HCT116 (cell line): ENCODE data around the gene ZMYND19. TPM values are rescaled to one million over a fixed set of nuclear protein-coding genes. Genes with fewer than 3 reads are reported as not detected.

Experiments
- ATAC-seq: fragments of 200-7000 bp; cut with Tn5 transposase; 2 replicates; pipeline ENCODE4 v1.9.1; 2020; ENCODE audit warnings: mild to moderate bottlenecking, moderate library complexity
- BruUV-seq: library from RNA; stranded (reverse); fragments of 400-500 nt; replicated peaks from 2 replicates; lab custom pipeline; 2021; lab: Mats Ljungman, UMichigan
- CTCF ChIA-PET: fragments of 300-600 bp; sonication (Branson Sonifier 250); formaldehyde crosslinking; loops from one replicate; lab custom pipeline; 2021; ENCODE audit warnings: antibody characterized with exemption; lab: Charles Lee
- POLR2A ChIA-PET: fragments of 300-600, 350-600 bp; sonication (Branson Sonifier 250); formaldehyde crosslinking; loops from one replicate; lab custom pipeline; 2021; ENCODE audit warnings: antibody characterized with exemption; lab: Charles Lee
- RAD21 ChIA-PET, 2 experiments: fragments of 300-600 bp; sonication (Branson Sonifier 250); formaldehyde crosslinking; loops; one replicate each; lab custom pipeline; 2023; ENCODE audit warnings: low total read pairs in 2 of 2; ENCODE audit not compliant: uncharacterized antibody in 2 of 2, unreplicated experiment in 2 of 2, low non-redundant PET in 1 of 2; lab: Charles Lee
- DNase-seq: peaks from one replicate; pipeline ENCODE4 v3.0.0-alpha.2; 2010; ENCODE audit warnings: low read depth, low spot score
- H2AFZ ChIP-seq: fragments of 200-600 bp; shearing (Covaris generic), sonication (generic); 2 replicates; pipeline ENCODE4 v1.6.1; 2017; ENCODE audit warnings: low read depth, mixed run types, mixed read lengths, antibody characterized with exemption, low read length; ENCODE audit not compliant: poor library complexity, severe bottlenecking
- H3K27ac ChIP-seq: 2 replicates; pipeline ENCODE4 v1.5.1; 2012; ENCODE audit warnings: low read depth, low read length
- H3K27me3 ChIP-seq: fragments of 200-600 bp; sonication (generic); 2 replicates; pipeline ENCODE4 v1.6.1; 2016; ENCODE audit warnings: mixed run types, low read length, mixed read lengths; ENCODE audit not compliant: insufficient read depth
- H3K36me3 ChIP-seq, 2 experiments: fragments of 200-500 bp in 1 of 2; fragments of 200-600 bp in 1 of 2; sonication (Bioruptor generic) in 1 of 2; sonication (generic) in 1 of 2; 2 replicates each; pipeline versions ENCODE4 v1.5.1 to v1.6.1; 2014 to 2016; ENCODE audit warnings: low read length in 2 of 2, inconsistent platforms in 1 of 2, mixed read lengths in 1 of 2, mixed run types in 1 of 2; ENCODE audit not compliant: insufficient read depth in 2 of 2, control insufficient read depth in 1 of 2
- H3K4me1 ChIP-seq, 2 experiments: fragments of 200-600 bp in 1 of 2; sonication (generic) in 1 of 2; 2 replicates each; pipeline versions ENCODE4 v1.5.1 to v1.6.1; 2012 to 2017; ENCODE audit warnings: low read length in 2 of 2, inconsistent platforms in 1 of 2, mild to moderate bottlenecking in 1 of 2, mixed read lengths in 1 of 2, mixed run types in 1 of 2, moderate library complexity in 1 of 2; ENCODE audit not compliant: insufficient read depth in 2 of 2, control insufficient read depth in 1 of 2
- H3K4me2 ChIP-seq: fragments of 200-600 bp; sonication (generic); 2 replicates; pipeline ENCODE4 v1.6.1; 2017; ENCODE audit warnings: mixed run types, low read length, mixed read lengths
- H3K4me3 ChIP-seq, 2 experiments: fragments of 200-600 bp in 1 of 2; sonication (generic) in 1 of 2; replicated peaks in 1 of 2; 2 replicates each; pipeline ENCODE4 v1.5.1; 2011 to 2016; ENCODE audit warnings: low read length in 2 of 2, control low read depth in 1 of 2, low read depth in 1 of 2, mild to moderate bottlenecking in 1 of 2, mixed read lengths in 1 of 2, mixed run types in 1 of 2
- H3K79me2 ChIP-seq: fragments of 200-600 bp; sonication (generic); 2 replicates; pipeline ENCODE4 v1.6.1; 2017; ENCODE audit warnings: mild to moderate bottlenecking, mixed run types, low read length, moderate library complexity, mixed read lengths; ENCODE audit not compliant: insufficient read depth
- H3K9ac ChIP-seq: fragments of 200-600 bp; sonication (generic); 2 replicates; pipeline ENCODE4 v1.6.1; 2016; ENCODE audit warnings: low read length, mixed read lengths
- H3K9me2 ChIP-seq: fragments of 200-600 bp; sonication (generic), shearing (Covaris generic); 2 replicates; pipeline ENCODE4 v1.6.1; 2017; ENCODE audit warnings: mixed run types, mild to moderate bottlenecking, moderate library complexity; ENCODE audit not compliant: insufficient read depth
- H3K9me3 ChIP-seq, 2 experiments: fragments of 200-500 bp in 1 of 2; fragments of 200-600 bp in 1 of 2; sonication (Bioruptor generic) in 1 of 2; sonication (generic) in 1 of 2; 2 replicates each; pipeline ENCODE4 v1.6.1; 2014 to 2017; ENCODE audit warnings: low read length in 2 of 2, mixed read lengths in 2 of 2, inconsistent platforms in 1 of 2, low read depth in 1 of 2, mild to moderate bottlenecking in 1 of 2, mixed run types in 1 of 2, moderate library complexity in 1 of 2; ENCODE audit not compliant: control insufficient read depth in 1 of 2, insufficient read depth in 1 of 2
- H4K20me1 ChIP-seq: fragments of 200-600 bp; sonication (generic), shearing (Covaris generic); 2 replicates; pipeline ENCODE4 v1.6.1; 2017; ENCODE audit warnings: mixed run types, mild to moderate bottlenecking, moderate library complexity; ENCODE audit not compliant: insufficient read depth
- CEBPB ChIP-seq: IDR thresholded peaks from 2 replicates; pipeline ENCODE4 v1.6.1; 2012; ENCODE audit warnings: low read depth
- EZH2 ChIP-seq: fragments of 200-600 bp; sonication (generic); IDR thresholded peaks from 2 replicates; pipeline ENCODE4 v1.6.1; 2017; ENCODE audit warnings: antibody characterized with exemption, mixed run types
- EZH2phosphoT487 ChIP-seq: fragments of 200-600 bp; IDR thresholded peaks from 2 replicates; pipeline ENCODE4 v1.6.1; 2018; ENCODE audit warnings: antibody characterized with exemption, borderline replicate concordance
- MAX ChIP-seq: IDR thresholded peaks from 2 replicates; pipeline ENCODE4 v1.6.1; 2012
- POLR2A ChIP-seq: IDR thresholded peaks from 2 replicates; pipeline ENCODE4 v1.7.0; 2011; ENCODE audit warnings: borderline replicate concordance; ENCODE audit not compliant: insufficient read depth, insufficient read length; ENCODE audit errors: extremely low read depth
- RAD21 ChIP-seq: IDR thresholded peaks from 2 replicates; pipeline ENCODE4 v1.6.1; 2012; ENCODE audit warnings: low read depth, mild to moderate bottlenecking
- SP1 ChIP-seq: IDR thresholded peaks from 2 replicates; pipeline ENCODE4 v1.6.1; 2012; ENCODE audit warnings: low read depth
- TCF7L2 ChIP-seq: IDR thresholded peaks from 2 replicates; pipeline ENCODE4 v1.7.0; 2011; ENCODE audit warnings: borderline replicate concordance, inconsistent platforms; ENCODE audit not compliant: insufficient read depth, insufficient read length; ENCODE audit errors: extremely low read depth
- ZNF274 ChIP-seq: fragments of 200-500 bp; sonication (Bioruptor generic); IDR thresholded peaks from 2 replicates; pipeline ENCODE4 v1.6.1; 2014; ENCODE audit warnings: mild to moderate bottlenecking, low read depth, low read length, inconsistent platforms
- intact Hi-C: fragments of 100-400 bp; cut with micrococcal nuclease; formaldehyde crosslinking; loops from 2 replicates; pipeline ENCODE4 v1.10.0; 2022
- total RNA-seq: library from RNA; stranded (reverse); gene quantifications from one replicate; pipeline ENCODE4 v1.2.1, GENCODE V29; 2021; ENCODE audit not compliant: unreplicated experiment
- TF ChIP-seq, protein P1 (sequence below), 3 experiments: fragments of 200-600 bp in 1 of 3; sonication (generic) in 1 of 3; IDR thresholded peaks in 2 of 3; conservative IDR thresholded peaks in 1 of 3; 2 replicates each; pipeline ENCODE4 v1.5.1; 2012 to 2017; ENCODE audit warnings: low read depth in 2 of 3, low read length in 2 of 3, antibody characterized with exemption in 1 of 3, borderline replicate concordance in 1 of 3, control low read depth in 1 of 3, mild to moderate bottlenecking in 1 of 3, mixed read lengths in 1 of 3, mixed run types in 1 of 3, moderate library complexity in 1 of 3; ENCODE audit not compliant: insufficient read depth in 1 of 3

The ZMYND19 gene
- total RNA-seq, 1 experiment from 2014 or later, result 57.4 TPM

DNA sequence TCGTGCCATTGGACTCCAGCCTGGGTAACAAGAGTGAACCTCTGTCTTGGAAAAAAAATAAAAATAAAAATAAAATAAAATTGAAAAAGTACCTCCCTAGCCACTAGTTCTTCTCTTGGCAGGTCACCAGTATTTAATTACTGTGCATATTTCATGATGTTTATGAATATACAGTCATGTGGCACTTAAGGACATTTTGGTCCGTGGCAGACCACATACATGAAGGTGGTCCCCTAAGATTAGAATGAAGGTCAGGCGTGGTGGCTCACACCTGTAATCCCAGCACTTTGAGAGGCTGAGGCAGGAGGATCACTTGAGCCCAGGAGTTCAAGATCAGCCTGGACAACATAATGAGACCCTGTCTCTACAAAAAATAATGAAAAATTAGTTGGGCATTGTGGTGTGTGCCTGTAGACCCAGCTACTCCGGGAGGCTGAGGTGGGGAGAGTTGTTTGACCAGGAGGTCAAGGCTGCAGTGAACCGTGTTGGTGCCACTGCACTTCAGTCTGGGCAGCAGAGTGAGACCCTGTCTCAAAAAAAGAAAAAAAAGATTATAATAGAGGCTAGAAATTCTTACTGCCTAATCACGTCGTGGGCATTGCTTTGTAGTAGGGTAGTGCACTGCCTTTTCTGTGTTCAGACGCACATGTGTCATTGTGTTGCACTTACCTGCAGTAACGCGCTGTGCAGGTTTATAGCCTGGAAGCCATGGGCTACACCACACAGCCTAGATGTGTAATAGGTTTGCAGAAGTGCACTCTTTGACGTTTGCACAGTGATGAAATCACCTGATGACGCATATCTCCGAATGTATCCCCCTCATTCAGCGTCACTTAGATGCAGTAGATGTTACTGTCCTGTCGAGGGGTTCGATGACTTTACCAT, 41.3 kb upstream of the ZMYND19 start:
- BruUV-seq, result no TSS peak
- no peak for TF ChIP-seq RAD21
- TF ChIP-seq TCF7L2, result no peak
- no peak for TF ChIP-seq POLR2A
- no peak for TF ChIP-seq CEBPB
- TF ChIP-seq EZH2, result no peak
- TF ChIP-seq MAX, result no peak
- TF ChIP-seq, protein P1, sequence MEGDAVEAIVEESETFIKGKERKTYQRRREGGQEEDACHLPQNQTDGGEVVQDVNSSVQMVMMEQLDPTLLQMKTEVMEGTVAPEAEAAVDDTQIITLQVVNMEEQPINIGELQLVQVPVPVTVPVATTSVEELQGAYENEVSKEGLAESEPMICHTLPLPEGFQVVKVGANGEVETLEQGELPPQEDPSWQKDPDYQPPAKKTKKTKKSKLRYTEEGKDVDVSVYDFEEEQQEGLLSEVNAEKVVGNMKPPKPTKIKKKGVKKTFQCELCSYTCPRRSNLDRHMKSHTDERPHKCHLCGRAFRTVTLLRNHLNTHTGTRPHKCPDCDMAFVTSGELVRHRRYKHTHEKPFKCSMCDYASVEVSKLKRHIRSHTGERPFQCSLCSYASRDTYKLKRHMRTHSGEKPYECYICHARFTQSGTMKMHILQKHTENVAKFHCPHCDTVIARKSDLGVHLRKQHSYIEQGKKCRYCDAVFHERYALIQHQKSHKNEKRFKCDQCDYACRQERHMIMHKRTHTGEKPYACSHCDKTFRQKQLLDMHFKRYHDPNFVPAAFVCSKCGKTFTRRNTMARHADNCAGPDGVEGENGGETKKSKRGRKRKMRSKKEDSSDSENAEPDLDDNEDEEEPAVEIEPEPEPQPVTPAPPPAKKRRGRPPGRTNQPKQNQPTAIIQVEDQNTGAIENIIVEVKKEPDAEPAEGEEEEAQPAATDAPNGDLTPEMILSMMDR (IDR thresholded peaks at IDR 0.05 in 2 of 3, conservative IDR thresholded peaks at IDR 0.05 in 1 of 3; ENCODE audit: borderline replicate concordance in 1 of 3, insufficient read depth in 1 of 3, low read depth in 2 of 3, low read length in 2 of 3), result no peak
- no peak for TF ChIP-seq EZH2phosphoT487
- no peak for TF ChIP-seq ZNF274
- no peak for TF ChIP-seq SP1
- no peaks in the 10 kb centered on the region for H3K4me1 ChIP-seq
- H2AFZ ChIP-seq, result no peak overlapping the region
- H4K20me1 ChIP-seq, result no peaks in the 10 kb centered on the region; the same call in 1 of the 2 replicates
- no peak overlapping the region for H3K9ac ChIP-seq
- DNase-seq (no peak), ATAC-seq (no peak)
- ChIA-PET POLR2A (no interaction called here), RAD21 (no interaction called here), CTCF (no interaction called here)
- H3K4me3 ChIP-seq, result no peak overlapping the region
- H3K9me2 ChIP-seq, result no peaks in the 10 kb centered on the region
- H3K79me2 ChIP-seq, result peaks cover 99% of the 10 kb centered on the region
- H3K4me2 ChIP-seq, result no peak overlapping the region
- H3K36me3 ChIP-seq, result no peaks in the 10 kb centered on the region
- H3K27me3 ChIP-seq, result no peaks in the 10 kb centered on the region
- intact Hi-C loops, result loop anchor here (2.0 kb wide), 1 partner anchor 75 kb away; no protein-coding TSS in a partner anchor
- no peak overlapping the region for H3K27ac ChIP-seq
- no peaks in the 10 kb centered on the region for H3K9me3 ChIP-seq
